HCT116 (cell line): Measurements from ENCODE around the gene CXCL1. TPM values are rescaled to one million over a fixed set of nuclear protein-coding genes. Genes with fewer than 3 reads are reported as not detected.

Source experiments
- ATAC-seq: fragments of 200-7000 bp; cut with Tn5 transposase; 2 replicates; pipeline ENCODE4 v1.9.1; 2020; ENCODE audit warnings: mild to moderate bottlenecking, moderate library complexity
- BruUV-seq: library from RNA; stranded (reverse); fragments of 400-500 nt; replicated peaks from 2 replicates; lab custom pipeline; 2021; lab: Mats Ljungman, UMichigan
- CTCF ChIA-PET: fragments of 300-600 bp; sonication (Branson Sonifier 250); formaldehyde crosslinking; loops from one replicate; lab custom pipeline; 2021; ENCODE audit warnings: antibody characterized with exemption; lab: Charles Lee
- POLR2A ChIA-PET: fragments of 300-600, 350-600 bp; sonication (Branson Sonifier 250); formaldehyde crosslinking; loops from one replicate; lab custom pipeline; 2021; ENCODE audit warnings: antibody characterized with exemption; lab: Charles Lee
- RAD21 ChIA-PET, 2 experiments: fragments of 300-600 bp; sonication (Branson Sonifier 250); formaldehyde crosslinking; loops; one replicate each; lab custom pipeline; 2023; ENCODE audit warnings: low total read pairs in 2 of 2; ENCODE audit not compliant: uncharacterized antibody in 2 of 2, unreplicated experiment in 2 of 2, low non-redundant PET in 1 of 2; lab: Charles Lee
- DNase-seq: peaks from one replicate; pipeline ENCODE4 v3.0.0-alpha.2; 2010; ENCODE audit warnings: low read depth, low spot score
- H2AFZ ChIP-seq: fragments of 200-600 bp; shearing (Covaris generic), sonication (generic); 2 replicates; pipeline ENCODE4 v1.6.1; 2017; ENCODE audit warnings: low read depth, mixed run types, mixed read lengths, antibody characterized with exemption, low read length; ENCODE audit not compliant: poor library complexity, severe bottlenecking
- H3K27ac ChIP-seq: 2 replicates; pipeline ENCODE4 v1.5.1; 2012; ENCODE audit warnings: low read depth, low read length
- H3K27me3 ChIP-seq: fragments of 200-600 bp; sonication (generic); 2 replicates; pipeline ENCODE4 v1.6.1; 2016; ENCODE audit warnings: mixed run types, low read length, mixed read lengths; ENCODE audit not compliant: insufficient read depth
- H3K36me3 ChIP-seq, 2 experiments: fragments of 200-500 bp in 1 of 2; fragments of 200-600 bp in 1 of 2; sonication (Bioruptor generic) in 1 of 2; sonication (generic) in 1 of 2; 2 replicates each; pipeline versions ENCODE4 v1.5.1 to v1.6.1; 2014 to 2016; ENCODE audit warnings: low read length in 2 of 2, inconsistent platforms in 1 of 2, mixed read lengths in 1 of 2, mixed run types in 1 of 2; ENCODE audit not compliant: insufficient read depth in 2 of 2, control insufficient read depth in 1 of 2
- H3K4me1 ChIP-seq, 2 experiments: fragments of 200-600 bp in 1 of 2; sonication (generic) in 1 of 2; 2 replicates each; pipeline versions ENCODE4 v1.5.1 to v1.6.1; 2012 to 2017; ENCODE audit warnings: low read length in 2 of 2, inconsistent platforms in 1 of 2, mild to moderate bottlenecking in 1 of 2, mixed read lengths in 1 of 2, mixed run types in 1 of 2, moderate library complexity in 1 of 2; ENCODE audit not compliant: insufficient read depth in 2 of 2, control insufficient read depth in 1 of 2
- H3K4me2 ChIP-seq: fragments of 200-600 bp; sonication (generic); 2 replicates; pipeline ENCODE4 v1.6.1; 2017; ENCODE audit warnings: mixed run types, low read length, mixed read lengths
- H3K4me3 ChIP-seq, 2 experiments: fragments of 200-600 bp in 1 of 2; sonication (generic) in 1 of 2; replicated peaks in 1 of 2; 2 replicates each; pipeline ENCODE4 v1.5.1; 2011 to 2016; ENCODE audit warnings: low read length in 2 of 2, control low read depth in 1 of 2, low read depth in 1 of 2, mild to moderate bottlenecking in 1 of 2, mixed read lengths in 1 of 2, mixed run types in 1 of 2
- H3K79me2 ChIP-seq: fragments of 200-600 bp; sonication (generic); 2 replicates; pipeline ENCODE4 v1.6.1; 2017; ENCODE audit warnings: mild to moderate bottlenecking, mixed run types, low read length, moderate library complexity, mixed read lengths; ENCODE audit not compliant: insufficient read depth
- H3K9ac ChIP-seq: fragments of 200-600 bp; sonication (generic); 2 replicates; pipeline ENCODE4 v1.6.1; 2016; ENCODE audit warnings: low read length, mixed read lengths
- H3K9me2 ChIP-seq: fragments of 200-600 bp; sonication (generic), shearing (Covaris generic); 2 replicates; pipeline ENCODE4 v1.6.1; 2017; ENCODE audit warnings: mixed run types, mild to moderate bottlenecking, moderate library complexity; ENCODE audit not compliant: insufficient read depth
- H3K9me3 ChIP-seq, 2 experiments: fragments of 200-500 bp in 1 of 2; fragments of 200-600 bp in 1 of 2; sonication (Bioruptor generic) in 1 of 2; sonication (generic) in 1 of 2; 2 replicates each; pipeline ENCODE4 v1.6.1; 2014 to 2017; ENCODE audit warnings: low read length in 2 of 2, mixed read lengths in 2 of 2, inconsistent platforms in 1 of 2, low read depth in 1 of 2, mild to moderate bottlenecking in 1 of 2, mixed run types in 1 of 2, moderate library complexity in 1 of 2; ENCODE audit not compliant: control insufficient read depth in 1 of 2, insufficient read depth in 1 of 2
- H4K20me1 ChIP-seq: fragments of 200-600 bp; sonication (generic), shearing (Covaris generic); 2 replicates; pipeline ENCODE4 v1.6.1; 2017; ENCODE audit warnings: mixed run types, mild to moderate bottlenecking, moderate library complexity; ENCODE audit not compliant: insufficient read depth
- EGR1 ChIP-seq: IDR thresholded peaks from 2 replicates; pipeline ENCODE4 v1.6.1; 2012; ENCODE audit warnings: low read depth
- ELF1 ChIP-seq: IDR thresholded peaks from 2 replicates; pipeline ENCODE4 v1.6.1; 2012; ENCODE audit warnings: low read depth, borderline replicate concordance
- EZH2 ChIP-seq: fragments of 200-600 bp; sonication (generic); IDR thresholded peaks from 2 replicates; pipeline ENCODE4 v1.6.1; 2017; ENCODE audit warnings: antibody characterized with exemption, mixed run types
- EZH2phosphoT487 ChIP-seq: fragments of 200-600 bp; IDR thresholded peaks from 2 replicates; pipeline ENCODE4 v1.6.1; 2018; ENCODE audit warnings: antibody characterized with exemption, borderline replicate concordance
- FOSL1 ChIP-seq: IDR thresholded peaks from 2 replicates; pipeline ENCODE4 v1.6.1; 2012; ENCODE audit warnings: low read depth
- JUND ChIP-seq: IDR thresholded peaks from 2 replicates; pipeline ENCODE4 v1.6.1; 2012
- REST ChIP-seq: IDR thresholded peaks from 2 replicates; pipeline ENCODE4 v1.6.1; 2012; ENCODE audit warnings: low read depth
- SP1 ChIP-seq: IDR thresholded peaks from 2 replicates; pipeline ENCODE4 v1.6.1; 2012; ENCODE audit warnings: low read depth
- SRF ChIP-seq: IDR thresholded peaks from 2 replicates; pipeline ENCODE4 v1.6.1; 2012; ENCODE audit warnings: low read depth
- TCF7L2 ChIP-seq: IDR thresholded peaks from 2 replicates; pipeline ENCODE4 v1.7.0; 2011; ENCODE audit warnings: borderline replicate concordance, inconsistent platforms; ENCODE audit not compliant: insufficient read depth, insufficient read length; ENCODE audit errors: extremely low read depth
- ZBTB33 ChIP-seq: IDR thresholded peaks from 2 replicates; pipeline ENCODE4 v1.6.1; 2011; ENCODE audit warnings: mild to moderate bottlenecking, low read length, moderate library complexity; ENCODE audit not compliant: insufficient replicate concordance; ENCODE audit errors: extremely low read depth
- ZFX ChIP-seq: fragments of 450-650 bp; IDR thresholded peaks from 2 replicates; pipeline ENCODE4 v1.6.1; 2017
- ZNF274 ChIP-seq: fragments of 200-500 bp; sonication (Bioruptor generic); IDR thresholded peaks from 2 replicates; pipeline ENCODE4 v1.6.1; 2014; ENCODE audit warnings: mild to moderate bottlenecking, low read depth, low read length, inconsistent platforms
- intact Hi-C: fragments of 100-400 bp; cut with micrococcal nuclease; formaldehyde crosslinking; loops from 2 replicates; pipeline ENCODE4 v1.10.0; 2022
- total RNA-seq: library from RNA; stranded (reverse); gene quantifications from one replicate; pipeline ENCODE4 v1.2.1, GENCODE V29; 2021; ENCODE audit not compliant: unreplicated experiment

Gene CXCL1
- total RNA-seq, 1 experiment from 2014 or later: 2.5 TPM

GRCh38 chr4:73848183-73848777, 20.9 kb upstream of the CXCL1 start:
- ChIA-PET CTCF (no interaction called here), RAD21 (no interaction called here), POLR2A (no interaction called here)
- no TSS peak for BruUV-seq
- Histone ChIP-seq H3K27me3 (no peaks in the 10 kb centered on the region), H3K36me3 (no peaks in the 10 kb centered on the region), H3K9ac (no peak overlapping the region), H3K4me3 (no peak overlapping the region), H3K9me2 (no peaks in the 10 kb centered on the region), H3K79me2 (no peaks in the 10 kb centered on the region), H3K4me1 (no peaks in the 10 kb centered on the region; a peak in 1 of 4 replicates), H3K4me2 (no peak overlapping the region), H4K20me1 (no peaks in the 10 kb centered on the region), H3K27ac (no peak overlapping the region), H2AFZ (no peak overlapping the region), H3K9me3 (no peaks in the 10 kb centered on the region)
- DNase-seq (no peak), ATAC-seq (no peak)
- TF ChIP-seq REST (no peak), ZFX (no peak), EZH2phosphoT487 (no peak), TCF7L2 (no peak), JUND (no peak), SRF (no peak), ZNF274 (no peak), SP1 (no peak), ZBTB33 (no peak), EZH2 (no peak), FOSL1 (no peak), ELF1 (no peak), EGR1 (no peak)
- intact Hi-C loops: no loop called here
